ENCODE data around the gene CHST11.

GRCh38 chr12:104538056-104538455 lies 81.3 kb downstream of the CHST11 start:
- TF ChIP-seq POLR2A (IDR thresholded peaks at IDR 0.05; ENCODE audit: low read length) (no peak), GATA1 (IDR thresholded peaks at IDR 0.05; ENCODE audit: low read depth, low read length) (no peak)
